Esophagus squamous epithelium (tissue), 5 donors: ENCODE data around the gene TUFM. TPM values are rescaled to one million over a fixed set of nuclear protein-coding genes. Genes with fewer than 3 reads are reported as not detected.
A peak's percentile ranks its signal among the peaks of the same experiment; 100 is the strongest.

Experiments used
- DNase-seq: peaks from one replicate; lab custom pipeline; 2025; lab: John Stamatoyannopoulos, UW
- H3K27ac ChIP-seq, 4 donors: fragments of 200-600 bp; sonication (generic); one replicate each; pipeline ENCODE4 v1.5.1; 2016 to 2019; ENCODE audit warnings: mild to moderate bottlenecking in 1 of 4
- H3K27me3 ChIP-seq, 4 donors: fragments of 200-600 bp; sonication (generic); 1 replicate in 3 of 4; 2 replicates in 1 of 4; pipeline versions ENCODE4 v1.5.1 to v1.6.0; 2017 to 2021; ENCODE audit warnings: antibody characterized with exemption in 1 of 4
- H3K36me3 ChIP-seq, 3 donors: fragments of 200-600 bp; sonication (generic); one replicate each; pipeline ENCODE4 v1.5.1; 2016 to 2019
- H3K4me1 ChIP-seq, 3 donors: fragments of 200-600 bp; sonication (generic); one replicate each; pipeline ENCODE4 v1.5.1; 2017 to 2019
- H3K4me3 ChIP-seq, 4 donors: fragments of 200-600 bp; sonication (generic); 1 replicate in 3 of 4; 2 replicates in 1 of 4; pipeline ENCODE4 v1.5.1; 2016 to 2019; ENCODE audit warnings: mild to moderate bottlenecking in 2 of 4, moderate library complexity in 1 of 4
- H3K9me3 ChIP-seq, 3 donors: fragments of 200-600 bp; sonication (generic); one replicate each; pipeline ENCODE4 v1.5.1; 2016 to 2019
- CTCF ChIP-seq, 6 experiments: fragments of 450-650 bp in 4 of 6; fragments of 200-600 bp in 2 of 6; sonication (generic) in 2 of 6; IDR thresholded peaks; one replicate each; pipeline ENCODE4 v1.5.1; 2016 to 2019; ENCODE audit warnings: antibody characterized with exemption in 6 of 6, mild to moderate bottlenecking in 4 of 6, moderate library complexity in 4 of 6
- POLR2A ChIP-seq, 4 donors: fragments of 450-650 bp; IDR thresholded peaks; one replicate each; pipeline ENCODE4 v1.6.1; 2017; ENCODE audit warnings: antibody characterized with exemption in 4 of 4, mild to moderate bottlenecking in 4 of 4, moderate library complexity in 3 of 4
- WGBS, 2 donors: methylation state at CpG; one replicate each; pipeline ENCODE4 v1.1.5; 2018; 5-methylcytosine and 5-hydroxymethylcytosine counted together
- intact Hi-C: fragments of 100-400 bp; cut with DNase I; formaldehyde crosslinking; loops from one replicate; pipeline ENCODE4 v1.15.0; 2022
- total RNA-seq, 4 donors: library from RNA; depleted of rRNA; stranded (reverse); fragments of >200 nt; gene quantifications; one replicate each; pipeline ENCODE4 v1.1.0, GENCODE V29; 2016
- donor health status: DM: yes; HTN: yes; CAD: no.

The TUFM gene
- total RNA-seq, 4 donors from 2014 or later = 105 to 143 (median 121) TPM

GRCh38 chr16:28880955-28881354 is 34.8 kb upstream of the TUFM start:
- WGBS, 2 donors = 73 to 75% methylated on average over 4 of the region's 4 CpGs
- intact Hi-C loops = no loop called here
- H3K27me3 ChIP-seq = peaks cover 0 to 43% (median 0%) of the 10 kb centered on the region in 4 donors

DNA sequence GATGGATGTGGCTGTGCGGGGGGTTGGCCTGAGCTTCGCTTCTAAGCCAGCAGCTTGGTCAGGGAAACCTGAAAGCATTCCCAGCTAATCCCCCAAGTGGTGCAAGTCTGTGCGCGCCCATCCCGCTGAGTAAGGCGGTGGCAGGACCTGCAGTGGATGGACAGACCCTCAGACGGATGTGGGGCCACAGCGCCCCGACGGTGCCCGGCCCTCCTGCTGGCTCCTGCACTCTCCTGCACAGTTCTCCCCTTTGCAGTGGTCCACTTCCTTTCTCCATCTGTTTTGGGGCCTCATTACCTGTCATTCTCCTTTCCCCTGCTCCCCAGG is 34.4 kb upstream of the TUFM start:
- TF ChIP-seq POLR2A (IDR thresholded peaks at IDR 0.05) (no peak), CTCF (IDR thresholded peaks at IDR 0.05) (no peak)
- H3K9me3 ChIP-seq = no peaks in the 10 kb centered on the region
- 10% methylated on average over 11 of the region's 11 CpGs; no CpG with 5 or more reads in 1 of the 2 donors for WGBS, 2 donors
- peaks cover 0 to 43% (median 0%) of the 10 kb centered on the region in 4 donors for H3K27me3 ChIP-seq
- intact Hi-C loops = no loop called here
- H3K36me3 ChIP-seq = no peaks in the 10 kb centered on the region
- no peak for DNase-seq
- H3K4me3 ChIP-seq = peak overlapping the region in 2 of 4 donors; percentile 67 to 75
- no peak overlapping the region for H3K27ac ChIP-seq
- H3K4me1 ChIP-seq = peaks cover 12 to 28% (median 16%) of the 10 kb centered on the region in 3 donors

More at GRCh38 chr16:28880955-28881354, 34.8 kb upstream of the TUFM start:
- Histone ChIP-seq H3K27ac (no peak overlapping the region), H3K4me3 (no peak overlapping the region), H3K36me3 (no peaks in the 10 kb centered on the region), H3K4me1 (peaks cover 12 to 28% (median 16%) of the 10 kb centered on the region in 3 donors), H3K9me3 (no peaks in the 10 kb centered on the region)
- TF ChIP-seq POLR2A (IDR thresholded peaks at IDR 0.05) = no peak
- TF ChIP-seq CTCF (IDR thresholded peaks at IDR 0.05) = no peak
- no peak for DNase-seq

- intact Hi-C loops = no loop called here
- Histone ChIP-seq H3K4me3 (peak overlapping the region; percentile 56 to 75 (median 66)), H3K27ac (peak overlapping the region in 2 of 4 donors; percentile 39 to 59), H3K4me1 (peaks cover 12 to 28% (median 16%) of the 10 kb centered on the region in 3 donors), H3K27me3 (peaks cover 0 to 43% (median 0%) of the 10 kb centered on the region in 4 donors), H3K9me3 (no peaks in the 10 kb centered on the region), H3K36me3 (no peaks in the 10 kb centered on the region)
- peak in 3 of 6 experiments; percentile 10 to 36 (median 32) for TF ChIP-seq CTCF (IDR thresholded peaks at IDR 0.05)
- no peak for TF ChIP-seq POLR2A (IDR thresholded peaks at IDR 0.05)
- DNase-seq = peak; percentile 21
- WGBS, 2 donors = 1% methylated on average over 15 of the region's 66 CpGs; no CpG with 5 or more reads in 1 of the 2 donors
Observed at GRCh38 chr16:28879841-28880588, 33.9 kb upstream of the TUFM start.

- WGBS, 2 donors = 2 to 8% methylated on average over 9 to 11 of the region's 27 CpGs
- intact Hi-C loops = no loop called here
Observed at GRCh38 chr16:28879261-28879840, 33.2 kb upstream of the TUFM start.

More at GRCh38 chr16:28879261-28879840, 33.2 kb upstream of the TUFM start:
- Histone ChIP-seq H3K9me3 (no peaks in the 10 kb centered on the region), H3K27ac (peak overlapping the region in 2 of 4 donors; percentile 39 to 59), H3K4me1 (peaks cover 12 to 28% (median 16%) of the 10 kb centered on the region in 3 donors), H3K27me3 (peaks cover 0 to 43% (median 0%) of the 10 kb centered on the region in 4 donors), H3K36me3 (peaks cover 0 to 5% (median 0%) of the 10 kb centered on the region in 3 donors), H3K4me3 (peak overlapping the region; percentile 56 to 75 (median 66))
- DNase-seq = no peak
- TF ChIP-seq CTCF (IDR thresholded peaks at IDR 0.05) = no peak
- no peak for TF ChIP-seq POLR2A (IDR thresholded peaks at IDR 0.05)
